MCF 10A (cell line): ENCODE measurements around the gene EXOC4. TPM values are rescaled to one million over a fixed set of nuclear protein-coding genes. Genes with fewer than 3 reads are reported as not detected.

Experiments used
- BruUV-seq: library from RNA; stranded (reverse); fragments of 400-500 nt; replicated peaks from 2 replicates; lab custom pipeline; 2021; lab: Mats Ljungman, UMichigan
- CTCF ChIA-PET: fragments of 300-600 bp; sonication (Branson Sonifier 250); formaldehyde crosslinking; extraction: SDS; loops from one replicate; lab custom pipeline; 2021; ENCODE audit warnings: antibody characterized with exemption, inconsistent platforms; lab: Yijun Ruan, JAX
- POLR2A ChIA-PET: fragments of 300-600, 350-650 bp; sonication (Branson Sonifier 250); formaldehyde crosslinking; extraction: SDS; loops from one replicate; lab custom pipeline; 2020; ENCODE audit warnings: antibody characterized with exemption, inconsistent platforms; lab: Yijun Ruan, JAX
- DNase-seq: peaks from one replicate; pipeline ENCODE4 v3.0.0-alpha.2; 2018; ENCODE audit not compliant: unreplicated experiment
- H3K27ac Mint-ChIP-seq: one replicate; pipeline ENCODE4 v1.8.0; 2022; ENCODE audit warnings: mild to moderate bottlenecking, low read depth, mixed read lengths; ENCODE audit not compliant: unreplicated experiment
- H3K27me3 Mint-ChIP-seq: one replicate; pipeline ENCODE4 v1.8.0; 2022; ENCODE audit warnings: mixed read lengths; ENCODE audit not compliant: insufficient read depth, unreplicated experiment
- H3K36me3 Mint-ChIP-seq: one replicate; pipeline ENCODE4 v1.8.0; 2022; ENCODE audit warnings: mild to moderate bottlenecking, moderate library complexity, mixed read lengths; ENCODE audit not compliant: insufficient read depth, unreplicated experiment
- H3K4me1 Mint-ChIP-seq: one replicate; pipeline ENCODE4 v1.8.0; 2022; ENCODE audit warnings: mixed read lengths; ENCODE audit not compliant: insufficient read depth, unreplicated experiment
- H3K4me3 Mint-ChIP-seq: one replicate; pipeline ENCODE4 v1.8.0; 2022; ENCODE audit warnings: mild to moderate bottlenecking, moderate library complexity, mixed read lengths; ENCODE audit not compliant: unreplicated experiment
- H3K9me3 Mint-ChIP-seq: one replicate; pipeline ENCODE4 v1.8.0; 2022; ENCODE audit warnings: mixed read lengths; ENCODE audit not compliant: unreplicated experiment
- CTCF ChIP-seq: fragments of 200-600 bp; IDR thresholded peaks from one replicate; pipeline ENCODE4 v1.8.0; 2022; ENCODE audit warnings: antibody characterized with exemption, mild to moderate bottlenecking; ENCODE audit not compliant: unreplicated experiment
- intact Hi-C: fragments of 100-400 bp; cut with micrococcal nuclease; formaldehyde crosslinking; loops from 2 replicates; pipeline ENCODE4 v1.14.1; 2022
- total RNA-seq: library from RNA; stranded (reverse); gene quantifications from 2 replicates; pipeline ENCODE4 v1.2.3, GENCODE V29; 2022

EXOC4 gene
- total RNA-seq, 1 experiment from 2014 or later: 105 TPM

- Mint-ChIP-seq H3K9me3 (no peaks in the 10 kb centered on the region), H3K4me3 (no peak overlapping the region), H3K27me3 (no peaks in the 10 kb centered on the region), H3K36me3 (no peaks in the 10 kb centered on the region), H3K27ac (no peak overlapping the region), H3K4me1 (peaks cover 19% of the 10 kb centered on the region)
- POLR2A ChIA-PET: interaction anchor here (0.7 kb wide), 1 partner anchor 16 kb away, joined by 3 read pairs; no protein-coding TSS in a partner anchor
- CTCF ChIA-PET: interaction anchor here (0.6 to 1.6 kb wide), 3 partner anchors 11 to 1051 kb away, joined by 3 to 10 read pairs (median 3); no protein-coding TSS in a partner anchor
- TF ChIP-seq CTCF: no peak
- intact Hi-C loops: no loop called here
- BruUV-seq: no TSS peak
- no peak for DNase-seq
These were observed 500.6 kb downstream of the EXOC4 start for GRCh38 chr7:133753513-133753912.

DNA sequence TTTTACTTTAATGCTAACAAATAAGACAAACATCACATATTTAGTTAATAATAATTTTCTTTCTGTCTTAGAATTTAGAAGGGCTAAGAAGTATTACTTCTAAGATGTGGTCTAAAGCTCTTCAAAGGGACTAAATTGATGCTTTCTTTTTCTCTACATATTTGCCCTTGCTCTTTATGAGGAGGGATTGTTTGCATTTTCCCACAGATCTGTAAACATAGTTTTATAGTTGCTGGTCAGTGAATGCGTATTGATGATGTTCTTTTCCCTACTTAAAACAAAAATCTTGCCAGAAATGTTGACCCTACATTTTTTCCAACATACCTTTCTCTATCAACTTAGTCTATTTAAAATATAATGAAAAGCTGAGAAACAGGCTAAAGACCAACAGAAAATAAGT is 501.8 kb downstream of the EXOC4 start:
- intact Hi-C loops: no loop called here
- H3K4me3 Mint-ChIP-seq: no peak overlapping the region
- H3K27me3 Mint-ChIP-seq: no peaks in the 10 kb centered on the region
- no peaks in the 10 kb centered on the region for H3K36me3 Mint-ChIP-seq
- ChIA-PET CTCF (interaction anchor here (0.5 to 0.9 kb wide), 2 partner anchors 101 to 130 kb away, joined by 3 read pairs; no protein-coding TSS in a partner anchor), POLR2A (interaction anchor here (0.7 to 1.0 kb wide), 2 partner anchors 8 to 13 kb away, joined by 3 read pairs; no protein-coding TSS in a partner anchor)
- DNase-seq: no peak
- H3K27ac Mint-ChIP-seq: no peak overlapping the region
- no TSS peak for BruUV-seq
- TF ChIP-seq CTCF: no peak
- peaks cover 19% of the 10 kb centered on the region for H3K4me1 Mint-ChIP-seq
- H3K9me3 Mint-ChIP-seq: no peaks in the 10 kb centered on the region

- Mint-ChIP-seq H3K27ac (no peak overlapping the region), H3K9me3 (no peaks in the 10 kb centered on the region), H3K4me1 (peaks cover 19% of the 10 kb centered on the region), H3K27me3 (no peaks in the 10 kb centered on the region), H3K36me3 (no peaks in the 10 kb centered on the region), H3K4me3 (no peak overlapping the region)
- DNase-seq: no peak
- TF ChIP-seq CTCF: no peak
- ChIA-PET CTCF (interaction anchor here (0.7 kb wide), 1 partner anchor 123 kb away, joined by 3 read pairs; no protein-coding TSS in a partner anchor), POLR2A (no interaction called here)
- BruUV-seq: no TSS peak
- intact Hi-C loops: no loop called here
These were observed 503.0 kb downstream of the EXOC4 start for GRCh38 chr7:133755901-133756300.

GRCh38 chr7:133761443-133761842 is 508.6 kb downstream of the EXOC4 start:
- no TSS peak for BruUV-seq
- TF ChIP-seq CTCF: no peak
- ChIA-PET CTCF (interaction anchor here (1.2 kb wide), 1 partner anchor 18 kb away, joined by 3 read pairs; no protein-coding TSS in a partner anchor), POLR2A (no interaction called here)
- no peaks in the 10 kb centered on the region for H3K4me1 Mint-ChIP-seq
- DNase-seq: no peak
- H3K27ac Mint-ChIP-seq: no peak overlapping the region
- H3K9me3 Mint-ChIP-seq: no peaks in the 10 kb centered on the region
- H3K4me3 Mint-ChIP-seq: no peak overlapping the region
- intact Hi-C loops: no loop called here
- H3K36me3 Mint-ChIP-seq: no peaks in the 10 kb centered on the region
- no peaks in the 10 kb centered on the region for H3K27me3 Mint-ChIP-seq
